Measurements from ENCODE around the gene ORC1.
"Not testable (repeated sequence)": the region's sequence is repeated elsewhere in the genome, so short reads cannot be mapped to it uniquely, and the experiment has no call there.

The ORC1 gene

DNA sequence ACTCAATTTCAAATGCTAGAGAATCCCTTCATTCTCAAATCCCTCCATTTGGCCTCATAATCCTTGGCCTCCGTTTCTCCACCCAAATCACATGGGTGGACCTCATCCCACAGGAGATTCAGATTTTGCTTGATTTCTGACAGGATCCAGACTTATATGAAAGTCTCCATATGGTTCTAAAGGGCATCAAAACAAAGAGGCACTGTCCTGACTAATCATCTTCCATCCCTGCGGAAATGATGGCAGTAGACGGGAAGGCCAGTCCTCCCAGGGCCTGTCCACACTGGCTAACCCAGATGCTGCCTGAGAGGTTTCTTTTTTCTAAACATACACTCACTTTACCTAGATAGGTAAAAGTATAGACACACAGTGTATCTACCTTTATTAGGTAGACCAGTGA, 18.8 kb downstream of the ORC1 start:
- no peak for DNase-seq

DNA sequence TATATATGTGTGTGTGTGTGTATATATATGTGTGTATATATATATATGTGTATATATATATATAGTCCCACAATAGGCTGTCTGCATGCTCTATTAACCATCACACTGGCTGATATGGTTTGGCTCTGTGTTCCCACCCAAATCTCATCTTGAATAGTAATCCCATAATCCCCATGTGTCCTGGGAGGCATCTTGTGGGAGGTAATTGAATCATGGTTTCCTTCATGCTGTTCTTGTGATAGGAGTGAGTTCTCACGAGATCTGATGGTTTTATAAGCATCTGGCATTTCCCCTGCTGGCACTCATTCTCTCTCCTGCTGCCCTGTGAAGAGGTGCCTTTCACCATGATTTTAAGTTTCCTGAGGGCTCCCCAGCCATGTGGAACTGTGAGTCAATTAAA, 34.4 kb downstream of the ORC1 start:
- not testable (repeated sequence) for DNase-seq

DNA sequence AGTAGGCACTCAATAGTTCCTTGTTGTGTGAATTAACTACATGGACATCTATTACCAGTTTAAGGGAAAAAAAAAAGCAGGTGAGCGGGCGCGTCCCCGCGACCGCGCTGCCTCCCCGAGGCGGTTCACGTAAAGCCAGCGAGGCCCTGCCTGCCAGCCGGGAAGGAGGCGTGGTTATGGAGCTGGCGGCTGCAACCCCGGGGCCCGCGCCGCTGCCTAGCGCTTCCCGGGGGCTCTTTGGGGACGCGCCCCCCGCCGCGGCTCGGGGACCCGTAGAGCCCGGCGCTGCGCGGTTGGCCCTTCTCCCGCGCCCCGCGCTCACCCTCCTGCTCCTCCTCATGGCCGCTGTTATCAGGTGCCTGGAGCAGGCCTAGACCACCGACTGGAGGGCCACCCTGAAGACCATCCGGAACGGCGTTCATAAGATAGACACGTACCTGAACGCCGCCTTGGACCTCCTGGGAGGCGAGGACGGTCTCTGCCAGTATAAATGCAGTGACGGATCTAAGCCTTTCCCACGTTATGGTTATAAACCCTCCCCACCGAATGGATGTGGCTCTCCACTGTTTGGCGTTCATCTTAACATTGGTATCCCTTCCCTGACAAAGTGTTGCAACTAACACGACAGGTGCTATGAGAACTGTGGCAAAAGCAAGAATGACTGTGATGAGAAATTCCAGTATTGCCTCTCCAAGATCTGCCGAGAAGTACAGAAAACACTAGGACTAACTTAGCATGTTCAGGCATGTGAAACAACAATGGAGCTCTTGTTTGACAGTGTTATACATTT, 35.6 kb downstream of the ORC1 start:
- peak; percentile 53 for DNase-seq

DNA sequence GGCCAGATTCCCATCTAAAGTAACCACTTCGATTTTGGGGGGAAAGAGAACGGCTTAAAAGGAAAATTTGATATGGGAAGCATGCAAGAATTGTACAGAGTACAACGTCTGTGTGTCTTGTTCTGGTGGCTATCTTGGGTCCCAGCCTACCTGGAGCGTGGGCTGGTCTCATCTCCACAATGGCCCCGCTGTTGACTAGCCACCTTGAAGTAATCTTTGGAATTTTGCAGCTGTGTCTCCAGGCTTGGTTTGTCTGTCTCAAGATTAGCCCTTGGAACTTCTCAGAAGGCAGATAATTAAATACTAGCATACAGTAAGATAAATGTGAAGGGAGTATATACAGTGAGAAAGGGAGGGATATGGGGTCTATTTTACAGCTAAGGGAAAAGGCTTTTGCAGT, 37.0 kb downstream of the ORC1 start:
- no peak for DNase-seq

DNA sequence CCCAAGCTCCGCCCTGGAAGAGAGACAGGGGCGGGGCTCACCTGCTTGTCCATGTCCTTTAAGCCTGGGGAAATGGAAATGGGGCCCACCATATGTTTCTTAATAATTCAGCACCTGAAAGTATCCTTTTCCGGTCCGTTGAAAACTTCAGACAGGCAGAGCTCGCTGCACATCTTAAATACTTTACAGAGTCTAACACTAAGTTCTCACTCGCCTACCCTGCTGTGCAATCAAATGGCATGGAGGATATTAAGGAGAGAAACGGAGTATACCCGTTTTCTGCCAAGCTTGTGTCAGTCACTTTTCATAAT, 37.8 kb downstream of the ORC1 start:
- no peak for DNase-seq

DNA sequence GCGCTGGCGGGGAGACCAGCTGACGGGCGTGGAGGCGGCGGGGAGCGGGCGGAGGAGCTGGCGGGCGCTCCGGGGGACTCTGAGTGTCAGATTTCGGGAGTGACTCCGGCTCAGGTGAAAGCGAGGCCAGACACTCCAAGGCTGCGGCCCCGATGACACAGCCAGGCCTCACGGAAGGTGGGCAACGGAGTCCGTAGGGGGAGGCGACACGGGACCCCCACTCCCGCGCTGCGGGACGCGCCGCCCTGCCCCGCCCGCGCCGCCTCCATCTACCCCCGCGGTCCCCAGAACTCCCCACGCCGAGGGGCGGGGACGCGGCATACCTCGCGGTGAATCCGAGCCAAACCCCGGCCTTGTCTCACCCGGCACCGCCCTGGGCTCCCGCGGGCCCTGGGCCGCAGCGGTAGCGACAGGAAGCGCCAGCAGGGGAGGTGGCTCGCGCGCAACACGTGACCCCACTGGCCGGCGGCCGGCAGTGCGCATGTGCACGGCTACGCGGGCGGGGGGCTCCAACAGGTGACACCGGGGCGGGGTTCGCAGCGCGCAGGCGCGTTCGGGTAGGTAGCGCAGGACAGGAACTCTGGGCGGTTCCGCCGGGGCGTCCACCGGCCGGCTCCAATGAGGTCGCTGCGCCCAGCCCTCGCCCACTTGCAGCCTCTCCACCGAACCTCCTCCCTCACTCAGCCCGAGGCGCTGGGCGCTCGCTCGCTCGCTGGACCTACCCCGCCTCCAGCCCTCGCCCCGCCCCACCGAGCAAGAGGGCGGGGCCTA, 38.3 kb downstream of the ORC1 start, which contains the start of gene CC2D1B:
TSS of gene CC2D1B (minus strand) at position 460 of the 771 bp plus-strand sequence. CDS start 1,585 bp downstream, outside the sequence.
- peak; percentile 98 for DNase-seq

DNA sequence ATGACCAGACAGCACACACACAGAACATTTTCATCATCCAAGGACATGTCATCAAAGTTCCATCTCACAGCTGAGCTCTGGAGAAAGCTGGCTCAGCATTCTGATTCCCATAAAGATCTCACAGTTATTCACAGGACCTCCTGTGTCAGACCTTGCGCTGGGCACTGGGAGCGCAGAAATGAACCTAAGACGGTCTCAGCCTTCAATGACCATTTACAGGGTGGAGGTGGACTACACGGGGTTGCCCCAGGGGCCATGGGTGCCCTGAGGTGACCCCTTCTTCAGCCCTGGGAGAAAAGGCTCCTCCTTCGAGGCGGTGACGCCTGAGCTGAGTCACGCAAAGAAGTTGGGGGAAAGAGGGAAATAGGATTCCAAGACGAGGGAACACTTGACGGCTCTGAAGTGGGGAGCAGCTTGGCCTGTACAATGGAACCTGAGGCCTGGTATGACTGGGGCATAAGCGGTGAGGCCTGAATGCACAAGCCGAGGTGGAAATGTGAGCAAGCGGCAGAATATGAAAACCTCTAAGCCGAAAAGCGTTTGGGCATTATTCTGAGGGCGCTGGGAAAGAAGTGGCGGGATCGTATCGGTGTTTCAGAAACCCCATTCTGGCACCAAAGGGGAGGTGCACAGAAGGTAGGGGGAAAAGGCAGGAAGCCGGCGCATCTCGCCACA, 39.0 kb downstream of the ORC1 start:
- no peak for DNase-seq

GRCh38 chr1:52364235-52364839, 39.9 kb downstream of the ORC1 start:
- DNase-seq, result no peak

GRCh38 chr1:52360595-52360968, 43.6 kb downstream of the ORC1 start:
- DNase-seq, result no peak

DNA sequence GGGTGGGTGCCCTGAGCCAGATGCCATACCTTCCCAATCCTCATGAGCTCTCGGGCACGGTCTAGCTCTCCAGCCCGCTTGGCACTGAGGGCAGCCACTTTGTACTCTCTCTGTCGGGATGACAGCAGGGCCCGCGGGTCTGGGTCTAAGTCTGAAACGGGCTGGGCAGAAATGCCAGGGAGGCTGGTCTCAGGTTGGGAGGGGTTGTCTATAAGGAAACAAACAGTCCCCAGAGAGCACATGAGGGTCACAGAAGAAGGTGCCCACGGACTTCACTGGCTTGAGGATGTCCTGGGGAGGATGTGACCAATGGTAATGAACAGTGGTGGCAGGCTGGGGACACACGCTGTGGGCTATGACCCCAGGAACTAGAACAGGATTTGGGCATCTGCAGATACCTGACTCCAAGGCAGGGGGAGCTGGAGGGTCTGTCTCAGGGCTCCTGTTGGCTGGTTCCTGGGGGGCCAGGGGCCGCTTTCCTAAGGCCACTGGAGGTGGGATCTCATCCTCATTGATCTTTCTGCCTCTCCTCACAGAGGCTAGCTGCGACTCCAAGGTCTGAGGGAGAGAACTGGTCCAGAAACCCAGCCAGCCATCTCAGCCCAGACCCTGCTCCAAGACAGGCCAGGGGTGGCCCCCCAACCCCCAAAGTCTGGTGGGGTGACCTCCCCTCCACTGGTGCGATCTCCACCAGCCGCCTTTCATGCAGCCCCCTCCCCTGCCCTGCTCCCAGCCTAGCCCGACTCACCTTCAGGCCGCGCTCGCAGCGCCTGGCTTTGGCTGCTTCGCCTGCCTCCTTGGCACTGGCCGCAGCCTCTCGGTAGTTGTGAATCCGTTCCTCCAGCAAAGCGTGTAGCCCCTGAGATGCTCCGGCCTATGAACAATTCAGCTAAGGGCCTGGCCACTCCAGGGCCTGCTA, 44.3 kb downstream of the ORC1 start:
- DNase-seq, result no peak

GRCh38 chr1:52358851-52359497, 45.2 kb downstream of the ORC1 start:
- DNase-seq, result no peak

DNA sequence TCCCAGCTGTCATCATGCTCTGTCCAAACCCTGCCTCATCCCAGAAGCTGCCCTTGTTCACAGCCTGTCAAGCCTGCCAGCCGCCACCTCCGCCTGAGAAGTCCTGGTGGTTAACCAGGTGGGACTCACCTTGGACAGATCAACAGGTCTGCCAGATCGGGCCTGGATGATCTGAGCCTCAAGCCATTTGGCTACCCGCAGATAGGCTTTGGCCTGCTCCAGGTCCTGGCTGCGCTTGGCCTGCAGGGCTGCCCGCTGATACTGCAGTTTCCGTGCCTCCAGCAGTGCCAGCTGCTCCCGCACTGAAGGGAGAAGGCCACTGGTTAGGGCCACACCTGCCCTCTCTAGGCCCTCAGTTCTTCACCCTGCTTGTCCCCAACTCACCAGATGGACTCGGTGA, 46.8 kb downstream of the ORC1 start:
- DNase-seq, result no peak

- no peak for DNase-seq
Observed at GRCh38 chr1:52356818-52357355, 47.3 kb downstream of the ORC1 start.

DNA sequence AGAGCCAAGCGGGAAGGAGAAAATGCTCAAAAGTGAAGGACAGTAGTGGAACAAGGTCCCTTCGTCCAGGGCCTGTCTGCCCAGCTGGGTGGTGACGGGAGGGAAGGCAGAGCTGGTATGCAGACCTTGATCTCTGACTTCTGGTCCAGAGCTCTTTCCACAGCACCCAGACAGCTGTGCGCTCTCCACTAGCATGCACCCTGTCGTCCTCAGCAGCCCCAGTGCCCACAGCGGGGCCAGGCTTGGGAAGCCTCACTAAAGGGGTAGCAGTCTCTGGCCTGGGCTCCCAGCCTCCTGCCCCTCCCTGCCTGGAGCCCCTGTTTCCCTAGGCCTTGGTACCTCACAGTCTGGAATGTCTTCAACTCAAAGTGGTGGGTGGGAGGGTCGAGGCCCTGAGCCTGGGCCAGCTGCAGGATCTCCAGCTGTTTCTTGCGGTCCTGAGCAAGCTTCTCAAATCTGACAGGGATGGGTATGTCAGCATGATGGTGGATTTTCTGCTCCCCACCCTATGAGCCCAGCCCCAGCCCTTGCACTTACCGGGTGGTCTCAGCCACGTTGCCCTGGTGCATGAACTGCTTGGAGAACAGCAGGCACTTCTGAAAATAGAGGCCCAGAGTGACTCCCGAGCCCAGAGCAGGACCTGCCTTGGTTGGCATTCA, 48.2 kb downstream of the ORC1 start:
- DNase-seq, result no peak

DNA sequence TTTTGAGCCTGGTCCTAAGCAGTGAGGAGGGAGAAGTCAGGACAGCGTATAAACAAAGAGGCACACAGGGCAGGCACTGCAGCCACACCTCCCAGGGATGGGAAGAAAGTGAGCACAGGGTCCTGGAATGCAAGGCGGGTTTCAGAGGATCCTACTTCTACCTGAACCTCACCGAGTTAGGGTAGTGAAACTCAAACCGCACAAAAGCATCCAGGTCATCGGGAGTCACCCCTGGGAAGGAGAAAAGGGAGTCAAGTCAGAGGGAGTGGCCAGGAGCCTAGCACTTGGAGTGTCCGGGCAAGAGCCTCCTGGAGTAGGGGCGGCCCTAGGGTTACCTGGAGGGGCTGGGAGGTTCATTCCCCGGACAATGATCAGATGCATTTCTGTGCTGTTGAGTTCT, 48.8 kb downstream of the ORC1 start:
- DNase-seq, result no peak

GRCh38 chr1:52352690-52353089, 51.5 kb downstream of the ORC1 start:
- no peak for DNase-seq

GRCh38 chr1:52348704-52349300, 55.4 kb downstream of the ORC1 start:
- no peak for DNase-seq

DNA sequence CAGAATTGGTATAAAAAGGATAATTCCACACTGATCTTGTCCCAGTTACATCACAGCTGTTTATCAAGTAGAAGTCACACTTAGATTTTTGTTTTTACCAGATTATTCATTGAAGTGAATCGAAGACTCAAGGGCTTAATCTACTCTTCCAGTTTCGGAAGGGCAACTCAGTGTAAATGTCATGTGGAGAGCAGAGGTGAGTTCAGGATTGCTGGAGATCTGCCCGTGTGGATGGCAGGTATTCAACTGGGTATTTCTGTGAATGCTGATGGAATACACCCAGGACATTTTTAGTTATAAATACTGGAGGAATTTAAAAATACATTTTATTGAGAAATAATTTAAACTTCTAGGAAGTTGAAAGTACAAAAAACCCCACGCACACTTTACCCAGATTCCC, 57.6 kb downstream of the ORC1 start:
- no peak for DNase-seq

DNA sequence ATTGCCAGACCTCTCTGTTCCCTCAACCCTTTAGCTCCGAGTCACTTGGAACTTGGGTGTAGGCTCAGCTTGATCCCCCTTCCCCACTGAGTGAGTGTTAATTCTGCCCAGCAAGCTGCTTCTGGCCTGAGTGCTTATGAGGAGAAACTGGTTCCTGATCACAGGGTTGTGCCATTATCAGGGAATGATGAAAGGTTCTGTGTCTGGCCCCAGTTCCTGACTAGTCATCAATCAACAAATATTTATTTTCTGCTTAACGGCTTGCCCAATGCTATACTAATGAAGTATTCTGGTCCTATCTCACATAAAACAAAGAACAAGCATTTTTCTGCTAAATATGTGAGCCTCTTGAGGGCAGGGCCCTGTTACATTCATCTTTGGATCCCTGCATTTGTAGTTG, 59.0 kb downstream of the ORC1 start:
- no peak for DNase-seq

DNA sequence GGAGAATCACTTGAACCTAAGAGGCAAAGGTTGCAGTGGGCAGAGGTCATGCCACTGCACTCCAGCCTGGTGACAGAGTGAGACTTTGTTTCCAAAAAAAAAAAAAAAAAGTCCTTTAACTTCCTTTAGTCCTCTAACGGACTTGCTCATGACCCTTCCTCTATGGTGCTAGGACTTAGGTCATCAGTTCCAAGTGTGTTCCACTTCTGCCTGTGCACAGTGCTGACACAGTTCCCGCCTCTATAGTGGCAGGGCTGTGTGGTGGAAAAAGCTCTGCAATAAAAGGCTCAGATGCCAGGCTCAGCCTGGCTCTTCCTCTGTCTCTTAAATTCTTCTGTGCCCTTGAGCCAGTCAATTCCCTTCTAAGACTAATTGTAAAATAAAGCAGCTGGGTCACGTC, 60.2 kb downstream of the ORC1 start:
- no peak for DNase-seq

Data from stimulated activated CD4-positive, alpha-beta T cell treated with anti-CD3 and anti-CD28 coated beads, Interleukin-12 subunit alpha, Interleukin-12 subunit beta, amount 100 ng/mL, for 4 hours (primary cell).